ENCODE results near the gene IGFLR1.
A peak's percentile ranks its signal among the peaks of the same experiment; 100 is the strongest.
"Not testable (repeated sequence)": the region's sequence is repeated elsewhere in the genome, so short reads cannot be mapped to it uniquely, and the experiment has no call there.

The IGFLR1 gene

GRCh38 chr19:35777086-35777841, 35.0 kb upstream of the IGFLR1 start:
- DNase-seq: no peak

GRCh38 chr19:35776102-35776788, 34.0 kb upstream of the IGFLR1 start:
- DNase-seq: no peak

GRCh38 chr19:35775298-35776101, 33.2 kb upstream of the IGFLR1 start, which contains the start of gene ARHGAP33:
Gene ARHGAP33 (plus strand): TSS chr19:35775564. CDS start chr19:35775659, 95 bp downstream.
- peak; percentile 99 for DNase-seq

- DNase-seq: no peak
Observed at GRCh38 chr19:35775046-35775297, 32.7 kb upstream of the IGFLR1 start.

GRCh38 chr19:35774274-35775045, 32.2 kb upstream of the IGFLR1 start:
- no peak for DNase-seq

GRCh38 chr19:35773020-35773806, 31.0 kb upstream of the IGFLR1 start:
- no peak for DNase-seq

- DNase-seq: not testable (repeated sequence)
Observed at GRCh38 chr19:35772362-35772761, 30.1 kb upstream of the IGFLR1 start.

- no peak for DNase-seq
Observed at GRCh38 chr19:35768082-35768421, 25.8 kb upstream of the IGFLR1 start.

- DNase-seq: no peak
Observed at GRCh38 chr19:35767288-35768081, 25.2 kb upstream of the IGFLR1 start.

- no peak for DNase-seq
Observed at GRCh38 chr19:35766571-35767104, 24.4 kb upstream of the IGFLR1 start.

GRCh38 chr19:35764432-35765315, 22.4 kb upstream of the IGFLR1 start:
- no peak for DNase-seq

- no peak for DNase-seq
Observed at GRCh38 chr19:35760711-35761349, 18.6 kb upstream of the IGFLR1 start.

GRCh38 chr19:35759697-35760096, 17.4 kb upstream of the IGFLR1 start:
- DNase-seq: no peak

- peak; percentile 100 for DNase-seq
Observed at GRCh38 chr19:35757749-35758608, 15.7 kb upstream of the IGFLR1 start, which contains the start of gene PROSER3. Gene PROSER3 (plus strand): TSS chr19:35758176. CDS start chr19:35758216, 40 bp downstream.

- peak; percentile 30 for DNase-seq
Observed at GRCh38 chr19:35757231-35757748, 15.0 kb upstream of the IGFLR1 start.

GRCh38 chr19:35756377-35757230, 14.4 kb upstream of the IGFLR1 start, which contains the start of gene HSPB6:
Gene HSPB6 (minus strand): TSS chr19:35757029. CDS start chr19:35757008, 21 bp downstream.
- DNase-seq: no peak

Measured in activated CD4-positive, alpha-beta T cell treated with anti-CD3 and anti-CD28 coated beads, Interleukin-2, amount 50 U/mL, for 16 hours (primary cell).